Measurements from ENCODE around the gene TGFBR2. TPM values are rescaled to one million over a fixed set of nuclear protein-coding genes. Genes with fewer than 3 reads are reported as not detected.

The TGFBR2 gene
- total RNA-seq, 1 donor from 2014 or later, result 144 TPM

DNA sequence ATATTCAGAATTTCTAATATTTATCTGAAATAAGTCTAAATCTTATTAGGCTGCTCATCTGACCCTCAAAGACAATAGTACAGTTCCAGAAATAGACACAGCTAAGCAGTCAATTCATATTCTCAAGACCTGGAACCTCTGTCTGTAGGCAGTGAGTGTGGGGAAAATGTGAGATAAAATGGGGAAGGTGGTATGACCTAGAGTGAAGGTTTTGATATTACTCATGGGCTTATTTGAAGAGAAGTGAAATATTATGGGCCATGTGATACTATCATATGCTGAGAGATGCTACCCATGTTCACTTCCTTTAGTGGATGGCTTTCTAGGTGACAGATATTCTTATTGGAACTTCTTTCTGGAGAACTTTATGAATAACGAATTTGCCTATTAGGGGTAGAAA is 33.5 kb downstream of the TGFBR2 start:
- no peak for DNase-seq
- peaks cover 5% of the 10 kb centered on the region for H3K36me3 ChIP-seq
- H3K27ac ChIP-seq (replicated peaks), result peak overlapping the region; percentile 85
- no peaks in the 10 kb centered on the region for H3K9me3 ChIP-seq (replicated peaks)
- TF ChIP-seq, protein P1, sequence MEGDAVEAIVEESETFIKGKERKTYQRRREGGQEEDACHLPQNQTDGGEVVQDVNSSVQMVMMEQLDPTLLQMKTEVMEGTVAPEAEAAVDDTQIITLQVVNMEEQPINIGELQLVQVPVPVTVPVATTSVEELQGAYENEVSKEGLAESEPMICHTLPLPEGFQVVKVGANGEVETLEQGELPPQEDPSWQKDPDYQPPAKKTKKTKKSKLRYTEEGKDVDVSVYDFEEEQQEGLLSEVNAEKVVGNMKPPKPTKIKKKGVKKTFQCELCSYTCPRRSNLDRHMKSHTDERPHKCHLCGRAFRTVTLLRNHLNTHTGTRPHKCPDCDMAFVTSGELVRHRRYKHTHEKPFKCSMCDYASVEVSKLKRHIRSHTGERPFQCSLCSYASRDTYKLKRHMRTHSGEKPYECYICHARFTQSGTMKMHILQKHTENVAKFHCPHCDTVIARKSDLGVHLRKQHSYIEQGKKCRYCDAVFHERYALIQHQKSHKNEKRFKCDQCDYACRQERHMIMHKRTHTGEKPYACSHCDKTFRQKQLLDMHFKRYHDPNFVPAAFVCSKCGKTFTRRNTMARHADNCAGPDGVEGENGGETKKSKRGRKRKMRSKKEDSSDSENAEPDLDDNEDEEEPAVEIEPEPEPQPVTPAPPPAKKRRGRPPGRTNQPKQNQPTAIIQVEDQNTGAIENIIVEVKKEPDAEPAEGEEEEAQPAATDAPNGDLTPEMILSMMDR (IDR thresholded peaks at IDR 0.05; ENCODE audit: borderline replicate concordance), result no peak
- intact Hi-C loops (cut with micrococcal nuclease), result no loop called here
- no peak overlapping the region for H3K4me3 ChIP-seq
- peaks cover 98% of the 10 kb centered on the region for H3K4me1 ChIP-seq
- no peaks in the 10 kb centered on the region for H3K27me3 ChIP-seq (ENCODE audit: low read depth)

DNA sequence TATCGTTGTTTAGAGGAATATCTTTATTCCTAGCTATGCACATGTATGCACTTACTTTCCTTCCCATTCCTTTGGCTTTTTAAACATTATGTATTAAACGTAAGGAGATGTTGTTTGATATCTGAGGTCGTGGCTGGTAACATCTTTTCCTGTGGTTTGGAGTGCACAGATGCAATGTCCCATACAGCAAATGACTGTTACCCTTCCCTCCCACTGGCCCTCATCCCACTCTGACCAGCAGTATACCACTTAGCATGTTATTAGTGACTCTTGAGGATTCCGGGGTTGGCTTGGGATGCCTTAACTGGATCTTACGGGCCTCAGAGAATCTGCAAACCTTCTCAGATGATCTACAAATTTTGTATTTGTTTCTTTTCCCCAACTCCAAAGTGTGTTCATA is 34.5 kb downstream of the TGFBR2 start:
- Histone ChIP-seq H3K9me3 (replicated peaks) (no peaks in the 10 kb centered on the region), H3K27ac (replicated peaks) (peak overlapping the region; percentile 85), H3K4me1 (peaks cover 98% of the 10 kb centered on the region), H3K27me3 (ENCODE audit: low read depth) (no peaks in the 10 kb centered on the region), H3K36me3 (peaks cover 14% of the 10 kb centered on the region), H3K4me3 (no peak overlapping the region)
- DNase-seq, result no peak
- TF ChIP-seq, protein P1 (IDR thresholded peaks at IDR 0.05; ENCODE audit: borderline replicate concordance), result no peak
- intact Hi-C loops (cut with micrococcal nuclease), result no loop called here

DNA sequence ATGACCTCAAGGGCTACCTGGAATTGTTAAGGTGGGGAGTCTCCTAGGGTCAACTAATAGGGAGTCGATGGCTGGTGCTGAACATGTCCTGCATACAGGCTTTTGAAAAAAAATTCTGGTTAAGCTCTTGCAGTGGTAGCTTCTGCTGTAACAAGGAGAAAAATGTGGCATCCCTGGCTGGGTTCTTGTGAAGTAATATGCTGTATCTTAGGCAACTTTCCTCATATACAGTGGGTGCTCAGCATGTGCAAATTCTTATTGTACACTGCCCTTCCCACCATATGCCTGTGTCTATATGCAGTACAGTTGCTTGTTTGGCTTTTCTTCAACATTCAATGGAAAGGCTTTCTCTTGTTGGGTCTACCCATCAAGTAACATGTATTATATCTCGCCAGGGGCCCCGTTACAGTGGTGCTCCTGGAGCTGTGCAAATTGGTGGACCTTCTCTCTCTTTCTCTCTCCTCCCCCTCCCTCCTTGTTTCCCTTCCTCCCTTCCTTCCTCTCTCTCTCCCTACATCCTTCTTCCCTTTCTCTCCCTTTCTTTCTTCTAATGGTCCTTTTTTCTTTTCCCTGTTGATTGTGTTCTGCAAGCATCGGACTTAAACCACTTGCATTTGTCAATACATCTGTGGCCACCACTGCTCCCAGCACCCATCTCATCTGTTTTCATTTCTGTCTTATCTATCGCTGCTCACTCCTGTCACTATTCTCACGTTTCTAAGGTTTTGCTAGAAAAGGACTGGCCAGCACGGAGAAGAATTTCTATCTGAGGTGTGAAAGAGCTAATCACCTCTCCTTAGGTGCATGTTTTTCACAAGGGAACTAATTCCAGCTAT is 35.2 kb downstream of the TGFBR2 start:
- peaks cover 22% of the 10 kb centered on the region for H3K36me3 ChIP-seq
- H3K4me3 ChIP-seq, result no peak overlapping the region
- H3K27ac ChIP-seq (replicated peaks), result peak overlapping the region; percentile 85
- DNase-seq, result no peak
- no peaks in the 10 kb centered on the region for H3K27me3 ChIP-seq (ENCODE audit: low read depth)
- TF ChIP-seq, protein P1 (IDR thresholded peaks at IDR 0.05; ENCODE audit: borderline replicate concordance), result no peak
- peaks cover 99% of the 10 kb centered on the region for H3K4me1 ChIP-seq
- intact Hi-C loops (cut with micrococcal nuclease), result no loop called here
- no peaks in the 10 kb centered on the region for H3K9me3 ChIP-seq (replicated peaks)

DNA sequence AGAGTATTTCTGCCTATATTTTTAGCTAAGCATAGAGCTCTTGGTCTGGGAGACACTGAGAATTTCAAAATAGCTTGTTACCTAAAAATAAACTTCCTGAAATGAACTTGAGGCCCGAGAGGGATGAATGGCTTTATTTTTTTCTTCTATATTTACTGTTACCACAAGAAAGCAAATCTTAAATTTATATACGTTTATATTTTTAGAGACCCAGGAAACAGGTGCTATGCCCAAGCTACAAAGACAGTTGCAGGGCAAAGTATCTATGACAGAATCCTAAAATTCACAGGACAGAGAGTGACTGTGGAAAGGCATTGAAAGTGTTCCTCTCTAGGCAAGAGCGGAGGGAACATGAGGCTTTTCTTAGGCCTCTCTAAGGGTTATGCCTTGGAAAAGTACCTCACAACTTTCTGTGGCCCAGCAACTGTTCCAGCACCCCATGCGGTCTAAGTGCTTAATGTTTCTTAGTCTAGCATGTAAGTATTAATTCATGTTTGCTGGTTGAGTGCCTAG is 36.5 kb downstream of the TGFBR2 start:
- no peak for DNase-seq
- peaks cover 35% of the 10 kb centered on the region for H3K36me3 ChIP-seq
- intact Hi-C loops (cut with micrococcal nuclease), result no loop called here
- TF ChIP-seq, protein P1 (IDR thresholded peaks at IDR 0.05; ENCODE audit: borderline replicate concordance), result no peak
- peak overlapping the region; percentile 85 for H3K27ac ChIP-seq (replicated peaks)
- no peaks in the 10 kb centered on the region for H3K27me3 ChIP-seq (ENCODE audit: low read depth)
- H3K9me3 ChIP-seq (replicated peaks), result no peaks in the 10 kb centered on the region
- H3K4me1 ChIP-seq, result peaks cover 100% of the 10 kb centered on the region
- no peak overlapping the region for H3K4me3 ChIP-seq

DNA sequence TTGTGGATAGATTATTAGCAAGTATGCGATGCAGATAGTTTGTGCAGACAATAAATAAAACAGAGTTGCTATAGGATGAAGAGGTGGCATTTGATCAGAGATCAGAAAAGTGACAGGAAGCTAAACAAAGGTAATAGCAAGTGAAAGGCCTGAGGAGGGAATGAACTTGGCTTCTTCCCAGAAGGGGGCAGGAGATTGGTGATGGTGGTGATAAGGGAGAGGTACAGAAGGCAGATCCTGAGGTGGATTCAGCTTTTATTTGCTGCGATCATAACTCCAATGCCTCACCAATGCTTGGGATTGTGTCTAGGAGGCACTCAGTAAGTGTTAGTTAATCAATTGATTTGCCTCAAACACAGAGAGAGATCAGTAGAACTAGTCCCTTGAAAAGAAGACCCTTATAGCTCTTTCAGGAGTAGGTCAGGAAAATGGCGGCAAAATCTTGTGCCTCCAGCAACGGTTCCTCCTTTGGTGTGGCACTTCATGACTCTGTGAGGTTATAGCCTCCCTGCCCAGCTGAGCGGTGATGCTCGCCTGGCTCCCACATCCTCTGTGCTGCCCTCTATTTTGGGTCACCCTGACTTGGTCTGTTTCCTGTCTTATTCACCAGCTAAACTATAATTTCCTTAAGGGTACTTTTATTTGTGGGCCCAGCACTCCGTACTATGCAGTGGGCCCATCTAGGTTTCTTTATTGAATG is 37.5 kb downstream of the TGFBR2 start:
- intact Hi-C loops (cut with micrococcal nuclease), result no loop called here
- H3K36me3 ChIP-seq, result peaks cover 43% of the 10 kb centered on the region
- H3K9me3 ChIP-seq (replicated peaks), result no peaks in the 10 kb centered on the region
- peaks cover 98% of the 10 kb centered on the region for H3K4me1 ChIP-seq
- DNase-seq, result no peak
- TF ChIP-seq, protein P1 (IDR thresholded peaks at IDR 0.05; ENCODE audit: borderline replicate concordance), result no peak
- H3K4me3 ChIP-seq, result no peak overlapping the region
- no peaks in the 10 kb centered on the region for H3K27me3 ChIP-seq (ENCODE audit: low read depth)
- peak overlapping the region; percentile 85 for H3K27ac ChIP-seq (replicated peaks)

All from left ventricle myocardium inferior (tissue), 1 donor.